Sigmoid colon (tissue), 7 donors: ENCODE measurements around the gene GOLGA2. TPM values are rescaled to one million over a fixed set of nuclear protein-coding genes. Genes with fewer than 3 reads are reported as not detected.

Experiments used
- DNase-seq: peaks from one replicate; pipeline ENCODE4 v3.0.0-alpha.2; 2019
- H3K27ac ChIP-seq, 4 donors: fragments of 200-600 bp; sonication (generic); one replicate each; pipeline ENCODE4 v1.5.1; 2016 to 2019; ENCODE audit warnings: mild to moderate bottlenecking in 1 of 4
- H3K27me3 ChIP-seq, 3 donors: fragments of 200-600 bp; sonication (generic); one replicate each; pipeline ENCODE4 v1.5.1; 2019; ENCODE audit warnings: mild to moderate bottlenecking in 1 of 3
- H3K36me3 ChIP-seq, 4 donors: fragments of 200-600 bp; sonication (generic); one replicate each; pipeline ENCODE4 v1.5.1; 2016 to 2019
- H3K4me1 ChIP-seq, 4 donors: fragments of 200-600 bp; sonication (generic); one replicate each; pipeline ENCODE4 v1.5.1; 2017 to 2019
- H3K4me3 ChIP-seq, 4 donors: fragments of 200-600 bp; sonication (generic); one replicate each; pipeline ENCODE4 v1.5.1; 2017 to 2019; ENCODE audit warnings: mild to moderate bottlenecking in 2 of 4, moderate library complexity in 1 of 4
- H3K9me3 ChIP-seq, 4 donors: fragments of 200-600 bp in 3 of 4; sonication (generic) in 3 of 4; one replicate each; pipeline versions ENCODE4 v1.5.1 to v1.6.1; 2013 to 2019
- CTCF ChIP-seq, 4 experiments: fragments of 450-650 bp in 3 of 4; fragments of 200-600 bp in 1 of 4; IDR thresholded peaks; one replicate each; pipeline ENCODE4 v1.5.1; 2016 to 2019; ENCODE audit warnings: antibody characterized with exemption in 4 of 4, mild to moderate bottlenecking in 3 of 4, moderate library complexity in 2 of 4
- EP300 ChIP-seq, 4 donors: sonication (generic); formaldehyde crosslinking; IDR thresholded peaks; one replicate each; pipeline ENCODE4 v1.6.1; 2017; ENCODE audit warnings: antibody characterized with exemption in 4 of 4
- POLR2A ChIP-seq, 2 donors: fragments of 450-650 bp; IDR thresholded peaks; one replicate each; pipeline ENCODE4 v1.6.1; 2016; ENCODE audit warnings: antibody characterized with exemption in 2 of 2, mild to moderate bottlenecking in 2 of 2, moderate library complexity in 2 of 2
- POLR2AphosphoS5 ChIP-seq, 4 donors: sonication (generic); formaldehyde crosslinking; IDR thresholded peaks; one replicate each; pipeline ENCODE4 v1.6.1; 2017; ENCODE audit warnings: antibody characterized with exemption in 4 of 4
- WGBS, 2 donors: extraction: QIAGEN DNeasy Blood & Tissue Kit; methylation state at CpG; one replicate each; pipeline ENCODE4 v1.1.7; 2013; 5-methylcytosine and 5-hydroxymethylcytosine counted together
- intact Hi-C: fragments of 100-400 bp; cut with DNase I; formaldehyde crosslinking; loops from one replicate; pipeline ENCODE4 v1.15.1; 2023
- polyA plus RNA-seq, 3 donors: library from polyadenylated mRNA; stranded (reverse); fragments of 200-250 nt; gene quantifications; one replicate each; pipeline ENCODE4 v1.2.3, GENCODE V29; 2013
- total RNA-seq, 4 donors: library from RNA; depleted of rRNA; stranded (reverse); fragments of >200 nt; gene quantifications; one replicate each; pipeline ENCODE4 v1.1.0, GENCODE V29; 2016
- donor health status: healthy with polysubstance abuse.
- donor health status: Bipolar disorder and iron deficiency.
- donor health status: healthy.

GOLGA2 gene
- total and polyA plus RNA-seq, 7 donors, result 48.1 to 104 (median 82.7) TPM

GRCh38 chr9:128243215-128244018, 32.4 kb downstream of the GOLGA2 start:
- TF ChIP-seq POLR2AphosphoS5 (IDR thresholded peaks at IDR 0.05), result no peak
- TF ChIP-seq EP300 (IDR thresholded peaks at IDR 0.05), result no peak
- no peak for TF ChIP-seq CTCF (IDR thresholded peaks at IDR 0.05)
- no peak for TF ChIP-seq POLR2A (IDR thresholded peaks at IDR 0.05)
- Histone ChIP-seq H3K36me3 (no peaks in the 10 kb centered on the region), H3K27ac (peak overlapping the region; percentile 52 to 78 (median 66)), H3K27me3 (peaks cover 0 to 16% (median 6%) of the 10 kb centered on the region in 3 donors), H3K4me1 (peaks cover 0 to 15% (median 12%) of the 10 kb centered on the region in 4 donors), H3K4me3 (peak overlapping the region in 1 of 4 donors; percentile 42), H3K9me3 (no peaks in the 10 kb centered on the region)
- intact Hi-C loops, result no loop called here
- 55 to 71% methylated on average over 13 of the region's 13 CpGs for WGBS, 2 donors
- peak; percentile 75 for DNase-seq

- H3K4me3 ChIP-seq, result no peak overlapping the region
These were observed 33.0 kb downstream of the GOLGA2 start for GRCh38 chr9:128242828-128243214.

GRCh38 chr9:128242124-128242523, 33.7 kb downstream of the GOLGA2 start:
- no peak for DNase-seq
- Histone ChIP-seq H3K4me3 (no peak overlapping the region), H3K4me1 (peaks cover 0 to 15% (median 12%) of the 10 kb centered on the region in 4 donors), H3K27me3 (peaks cover 0 to 16% (median 6%) of the 10 kb centered on the region in 3 donors), H3K36me3 (no peaks in the 10 kb centered on the region), H3K9me3 (no peaks in the 10 kb centered on the region), H3K27ac (peak overlapping the region in 3 of 4 donors; percentile 52 to 78 (median 62))
- intact Hi-C loops, result no loop called here
- TF ChIP-seq POLR2A (IDR thresholded peaks at IDR 0.05), result no peak
- TF ChIP-seq POLR2AphosphoS5 (IDR thresholded peaks at IDR 0.05), result no peak
- no peak for TF ChIP-seq EP300 (IDR thresholded peaks at IDR 0.05)
- TF ChIP-seq CTCF (IDR thresholded peaks at IDR 0.05), result no peak
- 78 to 85% methylated on average over 4 of the region's 4 CpGs for WGBS, 2 donors

More at GRCh38 chr9:128242828-128243214, 33.0 kb downstream of the GOLGA2 start:
- H3K4me1 ChIP-seq, result peaks cover 0 to 15% (median 12%) of the 10 kb centered on the region in 4 donors
- no peaks in the 10 kb centered on the region for H3K36me3 ChIP-seq
- no peak for TF ChIP-seq POLR2AphosphoS5 (IDR thresholded peaks at IDR 0.05)
- no peak for TF ChIP-seq EP300 (IDR thresholded peaks at IDR 0.05)
- no peak for TF ChIP-seq POLR2A (IDR thresholded peaks at IDR 0.05)
- no peak for TF ChIP-seq CTCF (IDR thresholded peaks at IDR 0.05)
- intact Hi-C loops, result no loop called here
- peak overlapping the region; percentile 52 to 78 (median 66) for H3K27ac ChIP-seq
- H3K9me3 ChIP-seq, result no peaks in the 10 kb centered on the region
- H3K27me3 ChIP-seq, result peaks cover 0 to 16% (median 6%) of the 10 kb centered on the region in 3 donors
- peak; percentile 76 for DNase-seq
- 49 to 66% methylated on average over 7 of the region's 7 CpGs for WGBS, 2 donors

GRCh38 chr9:128233817-128234406, 41.9 kb downstream of the GOLGA2 start:
- intact Hi-C loops, result no loop called here
- DNase-seq, result no peak
- no peak for TF ChIP-seq EP300 (IDR thresholded peaks at IDR 0.05)
- no peak for TF ChIP-seq POLR2AphosphoS5 (IDR thresholded peaks at IDR 0.05)
- TF ChIP-seq POLR2A (IDR thresholded peaks at IDR 0.05), result no peak
- no peak for TF ChIP-seq CTCF (IDR thresholded peaks at IDR 0.05)
- no peaks in the 10 kb centered on the region for H3K4me1 ChIP-seq
- no peaks in the 10 kb centered on the region for H3K9me3 ChIP-seq
- H3K4me3 ChIP-seq, result no peak overlapping the region
- no peak overlapping the region for H3K27ac ChIP-seq
- no peaks in the 10 kb centered on the region for H3K36me3 ChIP-seq
- 76 to 85% methylated on average over 28 of the region's 28 CpGs for WGBS, 2 donors
- no peaks in the 10 kb centered on the region for H3K27me3 ChIP-seq
